ENCODE results near the gene CLIC5.

The CLIC5 gene

DNA sequence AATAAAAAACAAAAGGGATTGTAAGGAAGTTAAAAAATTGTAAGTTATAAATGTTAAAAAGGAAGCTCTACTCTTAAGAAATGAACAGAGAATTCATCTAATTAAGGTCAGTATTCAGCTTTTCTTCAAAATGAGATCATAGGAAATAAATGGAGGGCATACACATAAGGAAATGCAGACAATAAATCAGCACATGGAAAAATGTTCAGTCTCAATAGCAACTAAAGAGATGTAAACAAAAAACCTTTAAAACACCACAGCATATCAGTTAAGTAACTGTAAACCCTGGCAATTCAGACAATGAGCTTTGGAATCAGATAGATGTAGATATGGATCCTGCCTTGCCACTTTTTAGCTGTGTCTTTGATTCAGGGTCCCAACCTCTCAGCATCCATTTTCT lies 24.0 kb upstream of the CLIC5 start:
- no peak overlapping the region for H3K4me3 ChIP-seq (ENCODE audit: low read depth, low read length)
- TF ChIP-seq, protein P1, sequence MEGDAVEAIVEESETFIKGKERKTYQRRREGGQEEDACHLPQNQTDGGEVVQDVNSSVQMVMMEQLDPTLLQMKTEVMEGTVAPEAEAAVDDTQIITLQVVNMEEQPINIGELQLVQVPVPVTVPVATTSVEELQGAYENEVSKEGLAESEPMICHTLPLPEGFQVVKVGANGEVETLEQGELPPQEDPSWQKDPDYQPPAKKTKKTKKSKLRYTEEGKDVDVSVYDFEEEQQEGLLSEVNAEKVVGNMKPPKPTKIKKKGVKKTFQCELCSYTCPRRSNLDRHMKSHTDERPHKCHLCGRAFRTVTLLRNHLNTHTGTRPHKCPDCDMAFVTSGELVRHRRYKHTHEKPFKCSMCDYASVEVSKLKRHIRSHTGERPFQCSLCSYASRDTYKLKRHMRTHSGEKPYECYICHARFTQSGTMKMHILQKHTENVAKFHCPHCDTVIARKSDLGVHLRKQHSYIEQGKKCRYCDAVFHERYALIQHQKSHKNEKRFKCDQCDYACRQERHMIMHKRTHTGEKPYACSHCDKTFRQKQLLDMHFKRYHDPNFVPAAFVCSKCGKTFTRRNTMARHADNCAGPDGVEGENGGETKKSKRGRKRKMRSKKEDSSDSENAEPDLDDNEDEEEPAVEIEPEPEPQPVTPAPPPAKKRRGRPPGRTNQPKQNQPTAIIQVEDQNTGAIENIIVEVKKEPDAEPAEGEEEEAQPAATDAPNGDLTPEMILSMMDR (IDR thresholded peaks at IDR 0.05; ENCODE audit: low read depth, low read length): no peak
- no peak for DNase-seq (ENCODE audit: low read depth, low spot score)
- in situ Hi-C loops (cut with HindIII; ENCODE audit: low sequenced_read_pairs): no loop called here

GRCh38 chr6:46036911-46037310 lies 21.3 kb upstream of the CLIC5 start:
- in situ Hi-C loops (cut with HindIII; ENCODE audit: low sequenced_read_pairs): no loop called here
- DNase-seq (ENCODE audit: low read depth, low spot score): no peak
- H3K4me3 ChIP-seq (ENCODE audit: low read depth, low read length): no peak overlapping the region
- TF ChIP-seq, protein P1 (IDR thresholded peaks at IDR 0.05; ENCODE audit: low read depth, low read length): no peak

- in situ Hi-C loops (cut with HindIII; ENCODE audit: low sequenced_read_pairs): no loop called here
- no peak overlapping the region for H3K4me3 ChIP-seq (ENCODE audit: low read depth, low read length)
- TF ChIP-seq, protein P1 (IDR thresholded peaks at IDR 0.05; ENCODE audit: low read depth, low read length): no peak
- DNase-seq (ENCODE audit: low read depth, low spot score): no peak
Observed at GRCh38 chr6:46035242-46035641, 19.6 kb upstream of the CLIC5 start.

GRCh38 chr6:46032110-46032998 lies 16.7 kb upstream of the CLIC5 start:
- H3K4me3 ChIP-seq (ENCODE audit: low read depth, low read length): no peak overlapping the region
- in situ Hi-C loops (cut with HindIII; ENCODE audit: low sequenced_read_pairs): no loop called here

DNA sequence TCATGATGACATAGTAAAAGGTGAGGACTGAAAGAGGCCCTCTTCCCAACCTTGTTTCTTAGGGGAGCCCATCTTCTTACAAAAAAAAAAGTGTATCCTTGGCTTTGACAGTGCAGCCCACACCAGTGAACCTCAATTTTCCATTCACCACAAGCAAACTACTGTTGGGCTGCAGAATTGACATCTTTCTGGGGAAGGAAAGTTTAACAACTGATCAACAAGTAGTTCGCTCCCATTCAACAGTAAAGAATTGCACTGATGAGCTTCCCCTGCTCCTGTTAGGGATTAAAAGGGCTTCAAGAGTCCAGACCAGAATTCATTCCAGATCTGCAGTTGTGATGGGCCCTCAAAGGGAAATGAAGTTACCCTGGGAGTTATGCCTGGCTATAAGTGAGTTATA lies 13.9 kb upstream of the CLIC5 start:
- H3K4me3 ChIP-seq (ENCODE audit: low read depth, low read length): no peak overlapping the region
- TF ChIP-seq, protein P1 (IDR thresholded peaks at IDR 0.05; ENCODE audit: low read depth, low read length): no peak
- no peak for DNase-seq (ENCODE audit: low read depth, low spot score)
- in situ Hi-C loops (cut with HindIII; ENCODE audit: low sequenced_read_pairs): no loop called here

More at GRCh38 chr6:46032110-46032998, 16.7 kb upstream of the CLIC5 start:
- TF ChIP-seq, protein P1 (IDR thresholded peaks at IDR 0.05; ENCODE audit: low read depth, low read length): no peak
- no peak for DNase-seq (ENCODE audit: low read depth, low spot score)

GRCh38 chr6:46026307-46026706 lies 10.6 kb upstream of the CLIC5 start:
- in situ Hi-C loops (cut with HindIII; ENCODE audit: low sequenced_read_pairs): no loop called here
- TF ChIP-seq, protein P1 (IDR thresholded peaks at IDR 0.05; ENCODE audit: low read depth, low read length): no peak
- no peak for DNase-seq (ENCODE audit: low read depth, low spot score)
- no peak overlapping the region for H3K4me3 ChIP-seq (ENCODE audit: low read depth, low read length)

Measured in astrocyte of the spinal cord (primary cell).